ENCODE measurements around the gene SBK3.

- TF ChIP-seq CTCF (IDR thresholded peaks at IDR 0.05) (no peak), POLR2A (IDR thresholded peaks at IDR 0.05) (no peak), POLR2AphosphoS5 (IDR thresholded peaks at IDR 0.05; ENCODE audit: insufficient read depth in 1 of 2, low read depth in 1 of 2) (no peak)
Measured at GRCh38 chr19:55525289-55526101, 19.8 kb downstream of the SBK3 start.
